ENCODE data around the gene HDAC4. TPM values are rescaled to one million over a fixed set of nuclear protein-coding genes. Genes with fewer than 3 reads are reported as not detected.

The HDAC4 gene
- polyA plus RNA-seq, 6 donors from 2014 or later = 1.5 to 6.8 (median 2.8) TPM; not detected in 1

DNA sequence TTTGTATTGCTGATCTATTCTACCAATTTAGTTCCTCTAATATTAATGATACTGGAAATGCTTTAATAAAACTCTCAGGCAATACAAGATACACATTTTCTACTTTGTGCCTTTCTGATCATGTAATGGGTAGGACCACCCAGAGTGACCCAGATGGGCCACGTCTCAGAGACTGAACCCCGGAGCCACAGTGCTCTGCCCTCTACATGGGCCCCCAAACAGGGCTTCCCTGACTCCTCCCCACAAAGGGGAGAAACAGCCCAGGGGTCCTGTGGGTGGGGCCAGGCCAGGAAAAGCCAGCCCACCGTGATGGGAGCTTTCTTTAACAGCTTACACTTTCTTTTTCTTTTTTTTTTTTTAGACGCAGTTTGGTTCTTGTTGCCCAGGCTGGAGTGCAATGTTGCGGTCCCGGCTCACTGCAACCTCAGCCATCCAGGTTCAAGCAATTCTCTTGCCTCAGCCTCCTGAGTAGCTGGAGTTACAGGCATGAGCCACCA, 18.4 kb downstream of the HDAC4 start:
- Mint-ChIP-seq H3K4me1 (peaks cover 38 to 52% (median 49%) of the 10 kb centered on the region in 3 donors), H3K36me3 (no peaks in the 10 kb centered on the region), H3K4me3 (peak overlapping the region in 5 of 8 donors; percentile 44 to 96 (median 87)), H3K27me3 (no peaks in the 10 kb centered on the region), H3K9me3 (peaks cover 0 to 1% (median 0%) of the 10 kb centered on the region in 7 donors), H3K27ac (peak overlapping the region; percentile 98 to 100 (median 100))
- DNase-seq (no peak), ATAC-seq (ENCODE audit: low read depth in 2 of 2) (no peak)

DNA sequence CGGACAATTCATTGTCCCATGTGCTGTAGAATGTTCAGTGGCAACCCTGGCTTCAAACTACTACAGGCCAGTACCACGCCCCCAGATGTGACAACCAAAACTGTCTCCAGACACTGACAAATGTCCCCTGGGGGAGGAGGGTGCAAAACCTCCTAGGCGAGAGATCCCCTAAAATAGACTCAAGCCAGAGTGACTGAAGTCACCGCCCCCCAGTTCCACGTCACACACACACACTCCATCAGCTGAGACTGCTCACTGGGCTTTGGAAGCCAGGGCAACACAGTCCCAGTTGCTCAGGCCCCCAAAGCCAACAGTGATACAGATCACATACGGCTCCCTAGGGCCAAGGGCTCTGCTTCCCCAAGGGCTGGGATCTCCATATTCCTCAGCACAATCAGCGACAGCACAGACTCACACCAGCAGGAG, 19.1 kb downstream of the HDAC4 start:
- Mint-ChIP-seq H3K9me3 (peaks cover 0 to 1% (median 0%) of the 10 kb centered on the region in 7 donors), H3K36me3 (no peaks in the 10 kb centered on the region), H3K4me3 (peak overlapping the region; percentile 81 to 96 (median 88)), H3K27ac (peak overlapping the region; percentile 98 to 100 (median 100)), H3K4me1 (peaks cover 38 to 54% (median 49%) of the 10 kb centered on the region in 3 donors), H3K27me3 (no peaks in the 10 kb centered on the region)
- DNase-seq (peak; percentile 89), ATAC-seq (ENCODE audit: low read depth in 2 of 2) (peak; percentile 74 to 76)

DNA sequence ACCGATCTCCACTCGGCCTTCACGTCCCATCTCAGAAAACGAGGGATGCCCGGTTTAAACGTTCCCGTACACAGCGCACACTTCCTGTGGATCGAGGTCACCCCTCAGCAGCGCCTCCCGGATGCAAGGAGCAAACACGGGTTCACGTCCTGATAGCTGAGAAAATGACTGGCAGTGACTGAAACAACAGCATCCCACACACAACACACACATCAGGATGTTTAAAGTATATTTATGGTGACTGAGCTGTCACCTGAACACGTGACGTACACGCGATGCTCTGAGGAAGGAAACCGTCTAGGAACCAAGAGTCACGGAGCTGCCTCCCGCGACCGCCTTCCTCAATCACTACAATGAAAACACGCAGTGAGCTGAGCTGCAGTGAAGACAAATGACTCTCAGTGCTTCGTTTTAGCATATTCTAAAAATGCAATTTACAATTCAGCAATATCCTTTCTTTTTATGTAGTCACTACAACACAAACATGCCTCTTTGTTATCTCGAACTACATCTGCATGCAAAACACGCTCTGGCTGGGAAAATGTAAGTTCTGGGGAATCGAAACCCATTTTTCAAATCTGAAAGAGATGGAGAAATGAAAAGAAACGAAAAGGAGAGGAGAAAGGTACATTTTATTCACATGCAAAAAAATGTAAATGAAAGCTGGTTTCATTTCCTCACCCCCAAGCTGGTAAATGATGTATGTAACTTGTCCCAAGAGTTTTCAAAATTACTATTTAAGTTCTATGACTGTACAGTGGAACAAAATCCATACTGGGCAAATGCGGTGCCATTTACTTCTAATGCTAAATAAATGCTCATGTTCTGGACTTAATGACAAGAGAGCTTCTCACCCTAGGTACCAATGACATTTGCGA, 19.8 kb downstream of the HDAC4 start:
- Mint-ChIP-seq H3K36me3 (no peaks in the 10 kb centered on the region), H3K9me3 (peaks cover 0 to 1% (median 0%) of the 10 kb centered on the region in 7 donors), H3K27me3 (no peaks in the 10 kb centered on the region), H3K4me1 (peaks cover 38 to 54% (median 48%) of the 10 kb centered on the region in 3 donors), H3K4me3 (peak overlapping the region; percentile 81 to 96 (median 88)), H3K27ac (peak overlapping the region; percentile 98 to 100 (median 100))
- ATAC-seq (ENCODE audit: low read depth in 2 of 2) (peak; percentile 72 to 74), DNase-seq (peak; percentile 84)

DNA sequence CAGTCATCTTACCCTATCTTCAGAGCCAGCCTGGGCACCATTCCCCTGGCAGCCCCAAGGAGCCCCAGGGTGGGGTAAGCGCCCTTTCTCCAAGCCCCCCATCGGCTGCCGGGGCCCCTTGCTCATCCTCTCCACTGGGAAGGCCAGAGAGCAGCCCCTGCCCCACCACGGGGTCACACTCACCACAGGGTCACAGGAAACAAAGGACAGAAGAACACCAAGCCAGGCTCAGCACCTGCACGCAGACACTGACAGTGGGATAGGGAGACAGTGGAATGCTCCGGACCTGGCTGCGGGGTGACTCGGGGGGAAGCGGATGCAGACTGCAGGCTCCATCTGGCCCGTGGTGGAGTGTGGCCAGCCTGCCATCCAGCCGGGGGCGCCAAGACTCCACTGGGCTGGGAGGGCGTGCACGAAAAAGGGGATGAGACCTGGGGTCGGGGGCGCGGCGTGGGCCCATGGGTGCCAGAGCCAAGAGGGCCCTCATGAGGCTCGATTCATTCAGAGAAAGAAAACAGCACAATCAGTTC, 21.1 kb downstream of the HDAC4 start:
- Mint-ChIP-seq H3K27me3 (no peaks in the 10 kb centered on the region), H3K36me3 (no peaks in the 10 kb centered on the region), H3K4me1 (peaks cover 38 to 53% (median 41%) of the 10 kb centered on the region in 3 donors), H3K27ac (peak overlapping the region; percentile 66 to 100 (median 88)), H3K4me3 (peak overlapping the region in 7 of 8 donors; percentile 36 to 66 (median 50)), H3K9me3 (peaks cover 0 to 1% (median 0%) of the 10 kb centered on the region in 7 donors)
- no peak for ATAC-seq (ENCODE audit: low read depth in 2 of 2)
- DNase-seq = no peak

DNA sequence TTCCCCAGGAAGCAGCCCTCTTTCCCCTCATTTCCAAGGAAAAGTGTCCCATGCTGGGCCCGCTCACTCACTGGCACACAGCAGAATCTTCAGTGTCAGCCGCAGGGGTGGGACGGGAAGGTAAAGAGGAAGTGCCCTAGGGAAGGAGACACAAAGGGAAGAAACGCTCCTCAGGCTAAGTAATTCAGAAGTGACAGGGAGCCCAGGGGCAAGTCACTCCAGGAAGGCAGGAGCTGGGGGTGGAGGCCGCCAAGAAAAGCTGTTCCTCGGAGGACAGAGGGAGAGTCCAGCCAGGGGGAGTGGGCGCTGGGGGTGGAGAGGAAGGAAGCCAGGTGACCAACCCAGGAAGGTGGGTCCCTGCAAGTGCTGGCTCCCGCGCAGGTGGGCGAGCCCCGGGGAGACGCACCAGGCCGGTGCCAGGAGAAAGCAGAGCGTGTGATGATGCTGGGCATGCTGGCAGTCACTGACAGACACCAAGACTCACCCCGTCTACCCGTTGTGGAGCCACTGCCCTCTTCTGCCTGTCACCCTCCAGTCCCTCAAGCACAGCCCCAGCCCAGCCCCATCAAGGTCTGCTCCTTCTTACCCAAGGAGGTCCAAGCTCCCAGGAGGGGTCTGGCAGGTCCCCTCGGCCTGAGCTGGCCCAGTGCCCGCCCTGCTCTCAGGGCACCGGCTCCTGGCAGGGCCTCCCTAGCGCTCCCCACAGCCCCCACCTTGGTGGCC, 21.7 kb downstream of the HDAC4 start:
- Mint-ChIP-seq H3K9me3 (peaks cover 0 to 1% (median 0%) of the 10 kb centered on the region in 7 donors), H3K27me3 (no peaks in the 10 kb centered on the region), H3K4me1 (peaks cover 38 to 47% (median 41%) of the 10 kb centered on the region in 3 donors), H3K27ac (peak overlapping the region; percentile 92 to 100 (median 95)), H3K4me3 (peak overlapping the region in 2 of 8 donors; percentile 44 to 66), H3K36me3 (no peaks in the 10 kb centered on the region)
- no peak for DNase-seq
- no peak for ATAC-seq (ENCODE audit: low read depth in 2 of 2)

DNA sequence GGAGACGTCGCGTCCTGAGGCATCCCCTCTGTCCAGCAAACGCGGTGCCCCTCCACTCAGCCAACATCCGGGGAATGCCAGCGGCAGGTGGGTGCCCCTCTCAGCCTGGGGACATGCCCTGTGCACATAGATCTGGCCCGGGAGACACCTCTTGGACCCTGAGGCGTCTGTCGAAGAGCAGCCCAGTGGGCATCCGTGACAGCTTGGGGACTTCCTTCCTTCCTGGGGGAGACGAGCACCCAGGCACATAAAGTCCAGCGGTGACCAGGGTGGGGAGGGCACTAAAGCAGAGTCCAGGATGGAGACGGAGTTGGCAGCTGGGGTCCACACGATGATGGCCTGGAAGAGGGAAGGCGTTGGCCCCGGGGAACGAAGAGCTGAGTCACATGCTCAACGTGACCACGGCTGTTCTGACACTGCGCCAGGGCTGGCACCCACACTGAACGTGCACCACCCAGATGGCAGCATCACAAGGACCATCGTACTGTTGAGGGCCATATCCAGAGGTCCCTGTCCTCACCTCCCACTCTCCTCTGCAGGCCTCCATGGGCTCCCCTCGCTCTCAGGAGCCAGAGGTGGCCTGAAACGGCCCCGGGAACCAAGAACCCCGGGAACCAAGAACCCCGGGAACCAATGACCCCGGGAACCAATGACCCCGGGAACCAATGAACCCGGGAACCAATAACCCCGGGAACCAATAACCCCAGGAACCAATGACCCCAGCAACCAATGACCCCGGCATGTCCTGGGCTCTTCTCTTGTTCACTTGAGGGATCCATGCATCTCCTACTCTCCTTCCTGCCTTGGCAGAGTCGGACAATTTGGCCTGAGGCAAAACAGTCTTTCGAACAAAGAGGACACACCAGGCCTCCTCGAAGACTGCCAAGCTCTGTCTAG, 22.6 kb downstream of the HDAC4 start:
- Mint-ChIP-seq H3K27me3 (no peaks in the 10 kb centered on the region), H3K4me3 (peak overlapping the region in 1 of 8 donors; percentile 66), H3K4me1 (peaks cover 33 to 42% (median 36%) of the 10 kb centered on the region in 3 donors), H3K36me3 (no peaks in the 10 kb centered on the region), H3K9me3 (peaks cover 0 to 1% (median 0%) of the 10 kb centered on the region in 7 donors), H3K27ac (peak overlapping the region; percentile 85 to 100 (median 93))
- no peak for DNase-seq
- no peak for ATAC-seq (ENCODE audit: low read depth in 2 of 2)

DNA sequence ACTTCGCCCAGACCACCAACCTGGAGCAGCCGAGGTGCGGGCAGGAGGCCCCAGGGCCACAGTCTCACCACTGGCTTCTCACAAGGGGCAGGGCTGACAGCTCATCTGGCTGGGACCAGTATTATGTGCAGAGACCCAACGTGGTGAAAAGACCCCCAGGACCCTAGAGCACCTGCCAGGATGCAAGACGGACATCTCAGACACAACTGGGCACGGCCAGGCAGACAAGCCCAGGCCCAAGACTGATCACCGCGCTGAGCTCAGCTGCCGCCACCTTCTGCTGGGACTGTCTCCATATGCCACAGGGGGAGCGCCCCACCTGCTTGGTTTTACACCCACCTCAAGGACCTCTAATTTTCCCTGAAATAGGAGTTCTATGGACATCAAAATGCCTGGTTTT, 23.2 kb downstream of the HDAC4 start:
- no peaks in the 10 kb centered on the region for H3K36me3 Mint-ChIP-seq
- no peaks in the 10 kb centered on the region for H3K27me3 Mint-ChIP-seq
- no peak for ATAC-seq (ENCODE audit: low read depth in 2 of 2)

DNA sequence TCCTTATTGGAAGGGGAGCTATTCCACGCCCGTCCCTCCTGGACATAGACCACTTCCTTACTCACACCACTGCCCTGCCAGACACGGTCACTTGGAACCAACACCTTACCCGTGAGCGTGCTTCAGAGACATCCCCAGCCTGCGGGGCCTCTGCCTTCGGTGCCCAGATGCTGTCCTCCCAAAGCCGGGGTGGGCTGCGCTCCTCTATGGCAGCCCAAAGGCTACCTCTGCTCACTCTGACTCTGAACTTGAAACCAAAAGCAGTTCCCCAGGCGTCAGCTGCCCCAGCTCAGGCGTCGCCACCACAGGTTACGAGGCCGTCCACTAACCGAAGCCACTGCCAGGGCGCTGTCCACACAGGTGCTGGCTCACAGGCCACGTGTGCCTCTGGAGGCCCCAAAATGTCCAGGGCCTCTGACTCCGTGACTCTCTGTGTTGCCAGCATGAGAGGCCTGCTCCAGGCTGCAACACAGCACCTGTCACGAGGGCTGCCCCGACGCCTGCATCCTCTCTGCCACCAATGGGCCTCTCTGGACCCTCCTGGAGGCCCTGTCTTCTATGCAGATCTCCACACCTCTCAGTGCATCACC, 23.8 kb downstream of the HDAC4 start:
- no peaks in the 10 kb centered on the region for H3K27me3 Mint-ChIP-seq
- DNase-seq = no peak
- H3K4me3 Mint-ChIP-seq = no peak overlapping the region

More for the DNA sequence above, 23.2 kb downstream of the HDAC4 start:
- Mint-ChIP-seq H3K9me3 (peaks cover 0 to 1% (median 0%) of the 10 kb centered on the region in 7 donors), H3K4me3 (no peak overlapping the region), H3K27ac (peak overlapping the region in 5 of 6 donors; percentile 49 to 100 (median 59)), H3K4me1 (peaks cover 26 to 40% (median 30%) of the 10 kb centered on the region in 3 donors)
- DNase-seq = no peak

DNA sequence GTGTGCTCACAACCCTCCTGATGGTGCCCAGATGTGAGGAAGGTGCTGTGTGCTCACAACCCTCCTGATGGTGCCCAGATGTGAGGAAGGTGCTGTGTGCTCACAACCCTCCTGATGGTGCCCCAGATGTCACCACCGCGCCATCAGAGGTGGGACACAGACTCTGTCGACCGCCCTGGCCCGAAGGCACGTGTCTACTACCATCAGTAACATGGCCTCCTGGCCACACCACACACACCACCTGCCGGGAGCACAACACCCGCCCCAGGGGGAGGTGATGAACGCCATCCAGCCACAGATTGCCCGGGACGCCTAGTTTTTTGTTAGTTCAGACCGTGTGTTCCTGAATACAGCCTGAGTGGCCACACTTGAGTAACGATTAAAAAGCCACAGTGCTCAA, 24.5 kb downstream of the HDAC4 start:
- H3K27me3 Mint-ChIP-seq = no peaks in the 10 kb centered on the region
- no peak overlapping the region for H3K4me3 Mint-ChIP-seq
- peaks cover 18 to 29% (median 20%) of the 10 kb centered on the region in 3 donors for H3K4me1 Mint-ChIP-seq
- no peak for DNase-seq
- ATAC-seq (ENCODE audit: low read depth in 2 of 2) = no peak
- peaks cover 0 to 1% (median 0%) of the 10 kb centered on the region in 7 donors for H3K9me3 Mint-ChIP-seq
- H3K36me3 Mint-ChIP-seq = no peaks in the 10 kb centered on the region
- peak overlapping the region in 4 of 6 donors; percentile 14 to 100 (median 73) for H3K27ac Mint-ChIP-seq

More for the DNA sequence above, 23.8 kb downstream of the HDAC4 start:
- H3K27ac Mint-ChIP-seq = peak overlapping the region in 2 of 6 donors; percentile 63 to 100
- H3K9me3 Mint-ChIP-seq = peaks cover 0 to 1% (median 0%) of the 10 kb centered on the region in 7 donors
- no peak for ATAC-seq (ENCODE audit: low read depth in 2 of 2)
- no peaks in the 10 kb centered on the region for H3K36me3 Mint-ChIP-seq
- peaks cover 25 to 36% (median 25%) of the 10 kb centered on the region in 3 donors for H3K4me1 Mint-ChIP-seq

DNA sequence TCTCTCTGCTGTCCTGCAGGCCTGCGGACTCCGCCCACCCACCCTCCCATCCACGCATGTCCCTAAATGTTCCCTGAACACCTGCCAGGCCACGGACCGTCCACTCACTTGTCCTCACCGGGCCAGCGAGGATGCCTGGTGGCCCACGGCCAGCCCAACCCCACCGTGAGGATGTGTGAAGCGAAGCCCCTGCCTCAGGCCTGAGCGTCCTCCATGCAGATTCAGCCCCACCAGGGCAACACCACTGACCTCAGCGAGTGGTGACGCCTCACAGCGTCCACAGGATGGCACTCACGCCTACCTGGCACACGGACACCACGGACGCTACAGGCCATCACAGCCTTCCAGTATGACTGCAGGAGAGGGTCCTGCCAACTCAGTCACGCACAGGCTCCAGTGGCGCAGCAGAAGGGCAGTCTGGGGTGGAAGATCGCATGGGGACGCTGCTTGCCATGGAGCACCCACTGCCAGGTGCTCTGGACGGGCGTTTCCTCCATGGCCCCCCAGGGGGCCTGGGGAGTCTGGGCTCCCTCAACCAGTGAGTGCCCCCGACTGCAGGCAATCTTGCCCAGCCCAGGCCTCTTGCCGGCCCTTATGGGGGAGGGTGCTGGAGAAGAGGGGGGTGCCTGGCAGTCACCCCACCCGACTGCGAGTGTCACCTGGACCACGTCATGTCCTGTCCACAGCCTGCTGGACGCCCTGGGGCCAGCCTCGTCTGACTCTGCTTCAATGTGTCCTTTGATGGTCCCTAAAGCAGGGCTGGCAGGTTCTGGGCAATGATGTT, 25.4 kb downstream of the HDAC4 start:
- DNase-seq = no peak
- no peak overlapping the region for H3K4me3 Mint-ChIP-seq
- no peak for ATAC-seq (ENCODE audit: low read depth in 2 of 2)
- H3K27me3 Mint-ChIP-seq = no peaks in the 10 kb centered on the region
- peaks cover 9 to 20% (median 11%) of the 10 kb centered on the region in 3 donors for H3K4me1 Mint-ChIP-seq
- H3K9me3 Mint-ChIP-seq = no peaks in the 10 kb centered on the region
- peak overlapping the region in 1 of 6 donors; percentile 55 for H3K27ac Mint-ChIP-seq
- H3K36me3 Mint-ChIP-seq = no peaks in the 10 kb centered on the region

DNA sequence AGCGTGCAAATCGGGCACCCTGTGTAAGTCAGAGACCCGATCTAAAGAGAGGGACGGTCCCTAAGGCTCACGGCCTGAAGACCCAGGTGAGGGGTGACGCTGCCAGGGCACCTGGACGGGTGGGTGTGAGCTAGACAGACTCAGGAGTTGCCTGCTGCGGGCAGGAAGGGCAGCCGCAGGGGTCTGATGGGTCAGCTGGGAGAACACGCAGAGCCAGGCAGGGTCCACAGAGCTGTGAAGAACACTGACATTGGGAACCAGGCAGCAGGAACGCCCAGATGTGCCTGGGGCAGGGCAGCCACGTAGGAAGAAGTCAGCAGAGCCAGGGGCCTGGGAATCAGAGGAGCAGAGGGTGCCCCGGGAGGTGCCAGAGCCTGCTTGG, 25.9 kb downstream of the HDAC4 start:
- Mint-ChIP-seq H3K27ac (peak overlapping the region in 2 of 6 donors; percentile 55 to 62), H3K27me3 (no peaks in the 10 kb centered on the region), H3K4me1 (peaks cover 14 to 16% (median 14%) of the 10 kb centered on the region in 3 donors)

More for the DNA sequence above, 25.9 kb downstream of the HDAC4 start:
- Mint-ChIP-seq H3K9me3 (no peaks in the 10 kb centered on the region), H3K4me3 (no peak overlapping the region), H3K36me3 (no peaks in the 10 kb centered on the region)
- ATAC-seq (ENCODE audit: low read depth in 2 of 2) (no peak), DNase-seq (no peak)
